Ishikawa (cell line): ENCODE measurements around the gene DICER1.

Experiments
- EGR1 ChIP-seq: IDR thresholded peaks from 2 replicates; pipeline ENCODE4 v1.6.1; 2012
- ZBTB7A ChIP-seq: IDR thresholded peaks from 2 replicates; pipeline ENCODE4 v1.6.1; 2012; ENCODE audit warnings: low read depth

- TF ChIP-seq ZBTB7A (no peak), EGR1 (no peak)
These were observed 28.6 kb upstream of the DICER1 start for GRCh38 chr14:95185767-95186392.
